ENCODE data around the gene NT5DC4.

- no peak for TF ChIP-seq POLR2A (IDR thresholded peaks at IDR 0.05; ENCODE audit: borderline replicate concordance, extremely low read depth, insufficient read depth, insufficient read length)
- TF ChIP-seq ZBTB33 (IDR thresholded peaks at IDR 0.05; ENCODE audit: extremely low read depth, insufficient replicate concordance, low read length) = no peak
- no peak for TF ChIP-seq MAX (IDR thresholded peaks at IDR 0.05)
- no peak for TF ChIP-seq ZNF274 (IDR thresholded peaks at IDR 0.05; ENCODE audit: low read depth, low read length)
These were observed 5.0 kb downstream of the NT5DC4 start for GRCh38 chr2:112725545-112726457.
